Peyer's patch (tissue), 4 donors: ENCODE measurements around the gene SERINC5. TPM values are rescaled to one million over a fixed set of nuclear protein-coding genes. Genes with fewer than 3 reads are reported as not detected.

Source experiments
- DNase-seq, 3 donors: peaks; one replicate each; pipeline ENCODE4 v3.0.0-alpha.2; 2017 to 2019
- H3K27ac ChIP-seq, 4 donors: fragments of 200-600 bp; sonication (generic); one replicate each; pipeline ENCODE4 v1.5.1; 2016 to 2019
- H3K27me3 ChIP-seq, 2 donors: fragments of 200-600 bp; sonication (generic); one replicate each; pipeline ENCODE4 v1.5.1; 2019
- H3K36me3 ChIP-seq, 3 donors: fragments of 200-600 bp; sonication (generic); one replicate each; pipeline ENCODE4 v1.5.1; 2016 to 2019
- H3K4me1 ChIP-seq, 4 donors: fragments of 200-600 bp; sonication (generic); one replicate each; pipeline ENCODE4 v1.5.1; 2016 to 2019
- H3K4me3 ChIP-seq, 4 donors: fragments of 200-600 bp; sonication (generic); 1 replicate in 3 of 4; 2 replicates in 1 of 4; pipeline ENCODE4 v1.5.1; 2016 to 2019; ENCODE audit warnings: mild to moderate bottlenecking in 1 of 4
- H3K9me3 ChIP-seq, 4 donors: fragments of 200-600 bp; sonication (generic); one replicate each; pipeline ENCODE4 v1.5.1; 2016 to 2019; ENCODE audit warnings: mild to moderate bottlenecking in 1 of 4
- CTCF ChIP-seq, 6 experiments: fragments of 450-650 bp in 4 of 6; fragments of 200-600 bp in 2 of 6; sonication (generic) in 1 of 6; IDR thresholded peaks; one replicate each; pipeline ENCODE4 v1.5.1; 2017 to 2019; ENCODE audit warnings: antibody characterized with exemption in 6 of 6, mild to moderate bottlenecking in 3 of 6, moderate library complexity in 1 of 6
- POLR2A ChIP-seq, 2 donors: fragments of 450-650 bp; IDR thresholded peaks; one replicate each; pipeline ENCODE4 v1.5.1; 2017; ENCODE audit warnings: antibody characterized with exemption in 2 of 2, mild to moderate bottlenecking in 2 of 2, moderate library complexity in 2 of 2
- total RNA-seq, 4 donors: library from RNA; depleted of rRNA; stranded (reverse); fragments of >200 nt; gene quantifications; one replicate each; pipeline ENCODE4 v1.1.0, GENCODE V29; 2016

The SERINC5 gene
- total RNA-seq, 4 donors from 2014 or later = 22.3 to 40.9 (median 30.3) TPM

- Histone ChIP-seq H3K9me3 (no peaks in the 10 kb centered on the region), H3K4me1 (no peaks in the 10 kb centered on the region), H3K27me3 (no peaks in the 10 kb centered on the region), H3K36me3 (no peaks in the 10 kb centered on the region), H3K4me3 (no peak overlapping the region), H3K27ac (no peak overlapping the region)
- no peak for TF ChIP-seq CTCF (IDR thresholded peaks at IDR 0.05)
- TF ChIP-seq POLR2A (IDR thresholded peaks at IDR 0.05) = no peak
- DNase-seq = no peak
Measured at GRCh38 chr5:80296121-80296520, 40.3 kb upstream of the SERINC5 start.

- Histone ChIP-seq H3K27me3 (no peaks in the 10 kb centered on the region), H3K4me1 (no peaks in the 10 kb centered on the region), H3K27ac (no peak overlapping the region), H3K4me3 (no peak overlapping the region), H3K36me3 (no peaks in the 10 kb centered on the region), H3K9me3 (no peaks in the 10 kb centered on the region)
- no peak for TF ChIP-seq POLR2A (IDR thresholded peaks at IDR 0.05)
- TF ChIP-seq CTCF (IDR thresholded peaks at IDR 0.05) = no peak
- no peak for DNase-seq
Measured at GRCh38 chr5:80291761-80292160, 35.9 kb upstream of the SERINC5 start.

GRCh38 chr5:80289320-80289719, 33.5 kb upstream of the SERINC5 start:
- H3K27ac ChIP-seq = no peak overlapping the region
- no peak overlapping the region for H3K4me3 ChIP-seq
- no peaks in the 10 kb centered on the region for H3K36me3 ChIP-seq
- no peaks in the 10 kb centered on the region for H3K9me3 ChIP-seq
- DNase-seq = no peak
- TF ChIP-seq CTCF (IDR thresholded peaks at IDR 0.05) = no peak
- TF ChIP-seq POLR2A (IDR thresholded peaks at IDR 0.05) = no peak
- H3K27me3 ChIP-seq = no peaks in the 10 kb centered on the region
- no peaks in the 10 kb centered on the region for H3K4me1 ChIP-seq

GRCh38 chr5:80288177-80288576, 32.3 kb upstream of the SERINC5 start:
- no peak for TF ChIP-seq POLR2A (IDR thresholded peaks at IDR 0.05)
- TF ChIP-seq CTCF (IDR thresholded peaks at IDR 0.05) = no peak
- DNase-seq = no peak
- H3K9me3 ChIP-seq = no peaks in the 10 kb centered on the region
- H3K27me3 ChIP-seq = no peaks in the 10 kb centered on the region
- H3K36me3 ChIP-seq = no peaks in the 10 kb centered on the region
- no peak overlapping the region for H3K27ac ChIP-seq
- no peaks in the 10 kb centered on the region for H3K4me1 ChIP-seq
- H3K4me3 ChIP-seq = no peak overlapping the region

- Histone ChIP-seq H3K4me3 (no peak overlapping the region), H3K27ac (no peak overlapping the region), H3K36me3 (no peaks in the 10 kb centered on the region), H3K9me3 (no peaks in the 10 kb centered on the region), H3K4me1 (no peaks in the 10 kb centered on the region), H3K27me3 (no peaks in the 10 kb centered on the region)
- TF ChIP-seq CTCF (IDR thresholded peaks at IDR 0.05) = no peak
- no peak for TF ChIP-seq POLR2A (IDR thresholded peaks at IDR 0.05)
- no peak for DNase-seq
Measured at GRCh38 chr5:80284720-80285119, 28.9 kb upstream of the SERINC5 start.

GRCh38 chr5:80283360-80283759, 27.5 kb upstream of the SERINC5 start:
- DNase-seq = no peak
- TF ChIP-seq CTCF (IDR thresholded peaks at IDR 0.05) (no peak), POLR2A (IDR thresholded peaks at IDR 0.05) (no peak)
- Histone ChIP-seq H3K27me3 (no peaks in the 10 kb centered on the region), H3K4me3 (no peak overlapping the region), H3K36me3 (no peaks in the 10 kb centered on the region), H3K4me1 (no peaks in the 10 kb centered on the region), H3K9me3 (no peaks in the 10 kb centered on the region), H3K27ac (no peak overlapping the region)
